SW480 (cell line): ENCODE results near the gene SART3.
A peak's percentile ranks its signal among the peaks of the same experiment; 100 is the strongest.
"Not testable (repeated sequence)": the region's sequence is repeated elsewhere in the genome, so short reads cannot be mapped to it uniquely, and the experiment has no call there.

Experiments used
- DNase-seq: peaks from one replicate; pipeline ENCODE4 v3.0.0-alpha.2; 2016; ENCODE audit warnings: low spot score

The SART3 gene

DNA sequence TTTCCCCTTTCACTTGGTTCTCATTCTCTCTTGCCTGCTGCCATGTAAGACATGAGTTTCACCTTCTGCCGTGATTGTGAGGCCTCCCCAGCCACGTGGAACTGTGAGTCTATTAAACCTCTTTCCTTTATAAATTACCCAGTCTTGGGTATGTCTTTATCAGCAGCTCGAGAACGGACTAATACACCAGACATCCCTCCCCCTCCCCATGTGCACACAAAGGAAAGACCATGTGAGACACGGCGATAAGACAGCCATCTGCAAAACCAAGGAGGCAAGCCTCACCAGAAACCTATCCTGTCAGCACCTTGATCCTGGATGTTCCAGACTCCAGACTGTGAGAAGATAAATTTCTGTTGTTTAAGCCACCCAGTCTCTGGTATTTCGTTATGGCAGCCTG is 75.6 kb downstream of the SART3 start:
- not testable (repeated sequence) for DNase-seq

DNA sequence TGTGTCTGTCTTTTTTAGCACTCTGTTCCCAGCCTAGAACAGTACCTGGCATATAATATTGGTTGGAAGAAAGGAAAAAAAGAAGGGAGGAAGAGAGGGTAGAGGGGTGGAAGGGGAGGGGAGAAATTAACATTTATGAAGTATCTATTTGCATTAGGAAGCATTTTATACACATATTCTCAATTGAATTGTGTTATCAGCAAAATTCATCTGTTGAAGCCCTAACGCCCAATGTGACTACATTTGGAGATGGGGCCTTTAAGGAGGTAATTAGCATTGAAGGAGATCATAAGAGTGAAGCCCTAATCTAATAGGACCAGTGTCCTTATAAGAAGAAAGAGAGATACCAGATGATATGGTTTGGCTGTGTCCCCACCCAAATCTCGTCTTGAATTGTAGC is 76.1 kb downstream of the SART3 start:
- no peak for DNase-seq

DNA sequence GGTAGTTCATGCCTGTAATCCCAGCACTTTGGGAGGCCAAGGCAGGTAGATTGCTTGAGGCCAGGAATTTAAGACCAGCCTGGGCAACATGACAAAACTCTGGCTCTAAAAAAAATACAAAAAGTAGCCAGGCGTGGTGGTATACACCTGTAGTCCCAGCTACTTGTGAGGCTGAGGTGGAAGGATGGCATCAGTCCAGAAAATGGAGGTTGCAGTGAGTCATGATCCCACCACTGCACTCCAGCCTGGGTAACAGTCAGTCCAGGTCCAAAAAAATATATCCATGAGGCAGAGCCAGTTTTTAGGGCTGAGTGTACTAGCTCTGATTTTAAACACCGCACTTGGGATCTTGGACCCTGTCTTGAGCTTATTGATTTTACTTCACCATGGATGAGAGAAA is 76.5 kb downstream of the SART3 start:
- no peak for DNase-seq

DNA sequence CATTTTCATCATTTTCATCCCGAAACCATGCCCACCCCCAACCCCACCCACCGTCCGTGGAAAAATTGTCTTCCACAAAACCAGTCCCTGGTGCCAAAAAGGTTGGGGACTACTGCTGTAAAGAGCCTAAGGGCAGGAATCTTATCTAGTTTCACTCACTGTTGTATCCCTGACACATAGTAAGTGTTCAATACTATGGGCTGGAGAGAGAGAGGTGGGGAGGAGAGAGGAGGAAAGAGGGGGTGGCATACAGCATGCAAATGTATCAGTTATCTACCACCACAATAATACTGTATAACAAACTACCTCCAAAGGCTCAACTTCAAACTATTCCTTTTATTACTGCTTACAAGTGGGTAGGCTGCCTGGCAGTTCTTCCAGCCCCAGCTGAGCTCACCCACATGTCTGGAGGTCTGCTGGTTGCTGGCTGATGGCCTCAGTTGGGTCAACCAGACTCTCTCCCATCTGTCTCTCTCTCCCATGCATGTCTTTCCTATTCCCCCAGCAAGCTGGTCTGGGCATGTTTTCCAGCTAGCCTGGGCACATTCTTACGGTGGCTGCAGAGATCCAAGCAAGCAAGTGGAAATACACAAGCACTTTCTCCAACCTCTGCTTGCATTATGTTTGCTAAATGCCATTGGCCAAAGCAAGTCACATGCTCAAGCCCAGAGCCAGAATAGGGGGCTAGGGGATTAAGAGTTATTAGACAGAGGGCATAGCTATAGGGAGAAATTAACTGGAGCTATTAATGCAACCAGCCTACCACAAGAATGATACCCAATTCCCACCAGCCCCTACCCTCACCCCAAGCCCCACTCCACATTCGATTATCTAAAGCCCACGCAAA is 77.5 kb downstream of the SART3 start:
- no peak for DNase-seq

DNA sequence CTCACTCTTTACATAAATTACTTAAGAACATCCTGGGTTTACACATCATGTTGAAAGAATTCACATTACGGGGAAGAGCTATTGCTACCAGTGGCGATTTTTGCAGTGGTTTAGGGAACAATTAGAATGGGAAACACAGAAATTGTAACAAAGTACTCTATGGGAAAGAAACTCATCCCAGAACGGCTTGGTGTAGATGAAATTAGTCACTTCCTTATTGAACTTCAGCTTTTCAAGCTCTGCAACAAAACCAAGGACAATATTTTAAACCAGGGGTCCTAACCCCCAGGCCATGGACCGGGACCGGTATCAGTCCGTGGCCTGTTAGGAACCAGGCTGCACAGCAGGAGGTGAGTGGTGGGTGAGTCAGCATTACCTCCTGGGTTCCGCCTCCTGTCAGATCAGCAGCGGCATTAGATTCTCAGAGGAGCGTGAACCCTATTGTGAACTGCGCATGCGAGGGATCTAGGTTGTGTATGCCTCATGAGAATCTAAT is 78.2 kb downstream of the SART3 start:
- peak; percentile 14 for DNase-seq

DNA sequence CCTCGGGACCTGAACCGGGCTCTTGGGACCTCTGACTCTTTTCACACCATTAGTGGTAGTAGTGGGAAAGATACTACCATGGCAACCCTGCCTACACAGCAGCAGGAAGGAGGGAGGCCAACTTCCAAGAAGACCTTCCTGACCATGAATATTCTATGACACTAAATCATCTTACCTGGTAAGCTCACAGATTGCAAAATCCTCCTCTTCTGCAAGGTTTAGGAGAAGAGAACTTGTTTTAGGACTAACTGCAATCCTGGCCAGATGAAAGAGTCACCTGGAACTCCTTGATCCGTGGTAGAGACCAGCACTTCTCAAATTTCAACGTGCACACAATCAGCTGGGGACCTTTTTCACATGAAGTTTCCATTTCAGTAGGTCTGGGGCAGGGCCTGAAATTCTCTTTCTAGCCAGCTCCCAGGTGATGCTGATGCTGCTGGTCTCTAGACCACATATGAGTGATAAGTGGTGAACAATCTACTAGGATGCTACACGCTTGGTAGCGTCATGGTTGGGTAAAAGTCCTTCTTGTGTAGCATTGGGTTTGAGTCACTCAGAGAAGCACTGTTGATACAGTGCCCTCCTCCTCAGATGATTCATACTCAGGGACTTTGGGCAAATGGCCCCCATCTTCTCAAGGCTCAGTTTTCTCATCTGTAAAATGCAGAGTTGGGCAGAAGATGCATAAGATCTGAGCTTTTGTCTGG is 81.5 kb downstream of the SART3 start:
- no peak for DNase-seq

DNA sequence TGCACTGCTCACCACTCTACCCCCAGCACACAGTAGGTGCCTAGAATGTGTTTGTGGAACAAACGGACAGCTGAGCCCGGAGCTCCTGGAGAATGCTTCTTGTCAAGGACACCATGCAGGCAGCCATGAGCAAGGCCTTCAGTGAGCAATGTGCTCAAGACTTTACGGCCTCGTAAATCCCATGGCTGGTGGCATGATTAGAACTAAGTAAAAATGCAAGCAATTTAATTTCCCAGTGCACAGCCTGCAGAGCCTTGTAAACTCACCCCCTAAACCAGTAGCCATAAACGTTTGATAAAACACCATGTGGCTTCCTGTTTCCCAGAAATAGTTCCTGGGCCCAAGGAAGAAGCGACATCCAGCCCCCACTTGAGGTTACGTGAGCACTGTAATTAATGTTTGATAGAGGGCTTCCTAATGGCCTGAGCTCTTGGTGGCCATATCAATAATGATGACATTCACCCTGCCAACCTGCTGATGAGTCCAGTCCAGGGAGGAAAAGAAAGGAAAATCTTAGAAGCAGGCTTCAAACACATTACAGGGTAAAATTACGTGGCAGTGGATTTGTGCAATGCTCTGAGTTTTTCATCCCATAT is 82.3 kb downstream of the SART3 start:
- no peak for DNase-seq

DNA sequence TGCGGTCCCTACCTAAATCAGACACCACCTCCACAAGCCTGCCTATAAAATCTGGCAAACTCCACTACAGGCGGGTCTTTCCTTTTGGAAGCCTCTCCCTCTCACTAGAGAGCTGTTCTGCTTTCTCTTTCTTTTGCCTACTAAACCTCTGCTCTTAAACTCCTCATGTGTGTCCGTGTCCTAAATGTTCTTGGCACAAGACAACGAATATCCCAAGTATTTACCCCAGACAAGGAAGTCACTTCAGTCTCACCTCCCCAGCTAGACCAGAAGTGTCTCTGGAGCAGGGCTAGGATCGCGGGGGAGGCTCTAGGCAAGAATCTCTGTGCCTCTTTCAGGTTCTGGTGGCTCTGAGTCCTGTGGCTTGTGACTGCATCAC is 83.1 kb downstream of the SART3 start:
- no peak for DNase-seq

DNA sequence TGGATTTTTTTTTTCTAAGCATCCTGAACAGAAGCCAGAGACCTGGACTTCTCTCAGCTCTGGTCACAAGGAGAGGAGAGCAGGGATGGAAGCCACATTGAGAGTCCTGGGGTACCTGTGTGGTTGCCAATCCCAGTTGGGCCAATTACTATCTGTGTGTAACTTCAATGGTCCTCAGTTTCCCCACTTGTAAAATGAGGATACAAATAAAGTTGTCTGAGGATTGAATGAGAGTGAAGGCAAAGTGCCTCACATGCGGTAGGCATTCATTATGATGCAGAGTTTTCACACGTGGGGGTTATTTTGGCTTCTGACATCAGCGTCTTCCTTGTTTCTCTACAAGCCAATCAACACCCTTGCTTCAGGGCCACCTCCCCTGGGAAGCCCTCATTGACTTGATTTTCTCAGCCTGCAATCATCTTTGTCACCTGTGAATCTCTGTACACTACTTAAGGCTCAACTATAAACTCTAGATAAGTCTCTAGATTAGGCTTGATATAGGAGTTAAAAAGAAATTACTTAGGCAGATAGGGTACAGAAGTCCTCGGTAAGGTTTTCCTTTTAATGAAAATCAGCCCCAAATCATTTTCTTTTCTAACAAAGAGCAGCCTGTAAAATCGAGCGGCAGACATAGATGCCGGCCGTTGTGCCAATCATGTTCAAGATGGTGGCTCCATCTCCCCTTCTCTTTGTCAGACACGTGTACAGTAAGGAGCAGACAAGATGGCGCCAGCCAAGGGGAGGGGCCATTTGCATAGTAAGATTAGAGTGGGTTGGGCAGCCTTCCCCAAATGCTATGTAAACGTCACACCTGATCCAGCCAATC is 83.7 kb downstream of the SART3 start:
- no peak for DNase-seq

DNA sequence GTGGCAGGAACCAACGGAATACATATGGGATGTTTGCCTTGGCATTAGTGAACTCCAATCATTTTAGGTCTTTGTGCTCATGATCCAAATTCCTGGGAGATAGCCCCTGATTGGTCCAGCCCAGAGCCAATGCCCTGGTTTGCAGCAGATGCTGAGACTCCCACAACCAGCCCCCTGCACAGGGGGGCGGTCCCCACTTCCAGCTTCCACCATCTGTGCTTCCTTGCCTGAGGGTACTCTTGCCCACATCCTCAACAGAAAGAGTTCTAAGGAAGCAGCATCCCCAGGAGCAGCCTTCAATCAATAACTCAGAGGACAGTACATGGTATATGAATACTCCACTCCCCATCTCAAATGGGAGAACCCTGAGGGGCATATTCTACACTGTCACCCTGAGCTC is 85.6 kb downstream of the SART3 start:
- no peak for DNase-seq

DNA sequence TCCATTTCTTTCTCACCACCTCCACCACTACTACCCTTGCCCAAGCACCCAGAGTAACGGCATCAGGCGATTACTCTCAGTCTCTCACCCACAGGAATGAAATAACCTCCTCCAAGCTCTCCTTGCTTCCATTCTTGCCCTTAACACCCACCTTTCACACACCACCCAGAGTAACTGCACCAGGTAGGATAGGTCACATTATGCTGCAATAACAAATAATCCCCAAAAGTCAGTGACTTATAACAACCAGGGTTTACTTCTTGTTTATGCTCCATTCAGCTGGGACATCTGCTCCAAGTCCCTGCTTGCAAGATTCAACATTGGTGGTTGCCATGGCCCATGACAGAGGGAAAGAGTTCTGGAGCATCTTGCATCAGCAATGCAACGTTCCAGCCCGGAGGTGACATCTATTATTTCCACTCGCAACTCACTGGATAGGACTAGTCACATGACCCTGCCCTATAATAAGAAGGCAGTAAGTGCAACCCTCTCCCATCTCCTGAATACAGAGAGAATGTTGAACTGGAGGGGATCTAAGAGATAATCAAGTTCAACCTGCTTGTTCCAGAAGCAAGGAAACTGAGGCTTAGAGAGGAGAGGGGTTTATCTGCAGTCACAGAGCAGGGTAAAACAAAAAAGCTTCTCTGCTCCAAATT is 87.4 kb downstream of the SART3 start:
- no peak for DNase-seq
